Cardiac muscle cell (in vitro differentiated cells and primary cell): ENCODE measurements around the gene EIF2S2. TPM values are rescaled to one million over a fixed set of nuclear protein-coding genes. Genes with fewer than 3 reads are reported as not detected.

Experiments
- DNase-seq, 2 donors: peaks; one replicate each; pipeline versions ENCODE4 v3.0.0 to v3.0.0-alpha.2; 2010 to 2017; ENCODE audit warnings: low read depth in 1 of 2, low spot score in 1 of 2
- H3K27ac ChIP-seq: fragments of 200-600 bp; sonication (generic); 2 replicates; pipeline ENCODE4 v1.5.1; 2016
- H3K27me3 ChIP-seq: fragments of 200-600 bp; sonication (generic); 2 replicates; pipeline ENCODE4 v1.6.0; 2016; ENCODE audit warnings: control low read depth
- H3K36me3 ChIP-seq: fragments of 200-600 bp; sonication (generic); 2 replicates; pipeline ENCODE4 v1.5.1; 2016; ENCODE audit warnings: control low read depth
- H3K4me1 ChIP-seq: fragments of 200-600 bp; sonication (generic); 2 replicates; pipeline ENCODE4 v1.8.1; 2017; ENCODE audit warnings: low read depth, mild to moderate bottlenecking, mixed run types
- H3K4me3 ChIP-seq: fragments of 200-600 bp; sonication (generic); 2 replicates; pipeline ENCODE4 v1.5.1; 2016; ENCODE audit warnings: mild to moderate bottlenecking
- H3K9me3 ChIP-seq: fragments of 200-600 bp; sonication (generic); 2 replicates; pipeline ENCODE4 v1.5.1; 2017; ENCODE audit warnings: low read depth, mild to moderate bottlenecking, control low read depth
- CTCF ChIP-seq: IDR thresholded peaks from 2 replicates; pipeline ENCODE4 v1.5.1; 2012; ENCODE audit warnings: low read depth, mild to moderate bottlenecking, low read length
- polyA plus RNA-seq: library from polyadenylated mRNA; unstranded; fragments of >200 nt; fragmentation: Nextera tagmentation; extraction: Ambion mirVana; gene quantifications from 2 replicates; pipeline ENCODE4 v1.2.1, GENCODE V29; 2016
- total RNA-seq: library from RNA; depleted of rRNA; stranded (reverse); fragments of >200 nt; gene quantifications from 2 replicates; pipeline ENCODE4 v1.2.3, GENCODE V29; 2016

EIF2S2 gene
- total and polyA plus RNA-seq, 2 experiments from 2014 or later: 42.6 to 43.4 TPM

- no peak overlapping the region for H3K4me3 ChIP-seq
- peaks cover 79% of the 10 kb centered on the region for H3K36me3 ChIP-seq
- DNase-seq: no peak
Observed at GRCh38 chr20:34098570-34098969, 13.5 kb downstream of the EIF2S2 start.

GRCh38 chr20:34096699-34097444 is 15.2 kb downstream of the EIF2S2 start:
- TF ChIP-seq CTCF: no peak
- Histone ChIP-seq H3K4me1 (no peaks in the 10 kb centered on the region), H3K27ac (no peak overlapping the region), H3K9me3 (no peaks in the 10 kb centered on the region), H3K4me3 (no peak overlapping the region), H3K36me3 (peaks cover 82% of the 10 kb centered on the region), H3K27me3 (no peaks in the 10 kb centered on the region)
- DNase-seq: no peak

More at GRCh38 chr20:34098570-34098969, 13.5 kb downstream of the EIF2S2 start:
- Histone ChIP-seq H3K27ac (no peak overlapping the region), H3K4me1 (no peaks in the 10 kb centered on the region), H3K9me3 (no peaks in the 10 kb centered on the region), H3K27me3 (no peaks in the 10 kb centered on the region)
- no peak for TF ChIP-seq CTCF

GRCh38 chr20:34095825-34096224 is 16.2 kb downstream of the EIF2S2 start:
- Histone ChIP-seq H3K9me3 (no peaks in the 10 kb centered on the region), H3K36me3 (peaks cover 81% of the 10 kb centered on the region), H3K27me3 (no peaks in the 10 kb centered on the region), H3K4me1 (no peaks in the 10 kb centered on the region), H3K27ac (no peak overlapping the region), H3K4me3 (no peak overlapping the region)
- TF ChIP-seq CTCF: no peak
- DNase-seq: no peak

GRCh38 chr20:34093895-34094294 is 18.1 kb downstream of the EIF2S2 start:
- DNase-seq: no peak
- H3K36me3 ChIP-seq: peaks cover 84% of the 10 kb centered on the region
- no peaks in the 10 kb centered on the region for H3K27me3 ChIP-seq
- no peak for TF ChIP-seq CTCF
- H3K4me1 ChIP-seq: no peaks in the 10 kb centered on the region
- H3K4me3 ChIP-seq: no peak overlapping the region
- no peak overlapping the region for H3K27ac ChIP-seq
- no peaks in the 10 kb centered on the region for H3K9me3 ChIP-seq

GRCh38 chr20:34091637-34092200 is 20.3 kb downstream of the EIF2S2 start:
- no peaks in the 10 kb centered on the region for H3K4me1 ChIP-seq
- peaks cover 74% of the 10 kb centered on the region for H3K36me3 ChIP-seq
- no peak overlapping the region for H3K27ac ChIP-seq
- no peaks in the 10 kb centered on the region for H3K9me3 ChIP-seq
- no peaks in the 10 kb centered on the region for H3K27me3 ChIP-seq
- TF ChIP-seq CTCF: no peak
- DNase-seq: no peak
- H3K4me3 ChIP-seq: no peak overlapping the region
